GM18511 (cell line): ENCODE results near the gene FAM151B.
"Not testable (repeated sequence)": the region's sequence is repeated elsewhere in the genome, so short reads cannot be mapped to it uniquely, and the experiment has no call there.

Source experiments
- ATAC-seq: cut with Tn5 transposase; IDR thresholded peaks from one replicate; pipeline ENCODE4 v1.9.1; 2021; ENCODE audit warnings: mild to moderate bottlenecking, moderate library complexity; ENCODE audit not compliant: unreplicated experiment

FAM151B gene

DNA sequence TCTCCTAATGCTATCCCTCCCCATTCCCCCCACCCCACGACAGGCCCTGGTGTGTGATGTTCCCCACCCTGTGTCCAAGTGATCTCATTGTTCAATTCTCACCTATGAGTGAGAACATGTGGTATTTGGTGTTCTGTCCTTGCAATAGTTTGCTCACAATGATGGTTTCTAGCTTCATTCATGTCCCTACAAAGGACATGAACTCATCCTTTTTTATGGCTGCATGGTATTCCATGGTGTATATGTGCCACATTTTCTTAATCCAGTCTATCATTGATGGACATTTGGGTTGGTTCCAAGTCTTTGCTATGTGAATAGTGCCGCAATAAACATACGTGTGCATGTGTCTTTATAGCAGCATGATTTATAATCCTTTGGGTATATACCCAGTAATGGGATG, 92.4 kb downstream of the FAM151B start:
- ATAC-seq, result not testable (repeated sequence)

DNA sequence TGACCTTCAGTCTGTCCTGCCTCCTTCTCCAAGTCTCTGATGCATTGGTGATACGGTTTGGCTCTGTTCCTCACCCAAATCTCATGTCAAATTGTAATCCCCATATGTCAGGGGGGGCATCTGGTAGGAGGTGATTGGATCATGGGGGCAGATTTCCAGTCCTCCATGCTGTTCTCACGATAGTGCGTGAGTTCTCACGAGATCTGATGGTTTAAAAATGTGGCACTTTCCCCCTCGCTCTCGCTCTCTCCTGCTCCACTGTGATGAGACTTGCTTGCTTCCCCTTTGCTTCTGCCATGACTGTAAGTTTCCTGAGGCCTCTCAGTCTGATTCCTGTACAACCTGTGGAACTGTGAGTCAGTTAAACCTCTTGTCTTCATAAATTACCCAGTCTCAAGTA, 96.9 kb downstream of the FAM151B start:
- no peak for ATAC-seq

DNA sequence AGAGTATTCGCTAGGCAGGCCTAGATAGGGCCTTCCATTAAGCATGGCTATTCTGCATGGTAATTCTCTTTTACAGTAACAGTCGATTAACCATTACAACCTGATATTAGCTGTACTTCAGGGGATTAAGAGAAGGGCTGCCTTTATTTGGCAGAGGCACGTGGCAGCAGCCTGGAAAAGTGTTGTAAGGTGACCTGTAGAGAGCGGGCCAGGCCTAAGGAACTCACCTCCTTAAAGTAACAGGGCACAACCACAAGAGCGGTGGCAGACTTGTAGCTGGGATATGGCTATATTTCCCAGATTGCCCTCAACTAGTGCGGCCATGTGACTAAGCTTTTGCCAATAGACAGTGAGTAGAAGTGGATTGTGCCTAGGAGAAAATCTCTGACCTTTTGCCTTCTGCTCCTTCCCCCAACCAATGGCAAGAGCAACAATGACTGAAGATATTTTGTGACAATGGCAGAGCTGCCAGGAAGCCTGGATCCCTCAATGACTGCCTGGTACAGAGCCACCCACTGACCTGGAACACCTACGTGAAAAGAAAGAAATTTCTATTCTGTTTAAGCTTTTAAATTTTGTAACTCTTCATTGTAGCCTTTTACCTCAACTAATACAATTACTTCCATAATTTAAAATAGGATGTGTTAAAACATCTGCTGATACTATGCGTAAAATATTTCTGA, 101.1 kb downstream of the FAM151B start:
- no peak for ATAC-seq

DNA sequence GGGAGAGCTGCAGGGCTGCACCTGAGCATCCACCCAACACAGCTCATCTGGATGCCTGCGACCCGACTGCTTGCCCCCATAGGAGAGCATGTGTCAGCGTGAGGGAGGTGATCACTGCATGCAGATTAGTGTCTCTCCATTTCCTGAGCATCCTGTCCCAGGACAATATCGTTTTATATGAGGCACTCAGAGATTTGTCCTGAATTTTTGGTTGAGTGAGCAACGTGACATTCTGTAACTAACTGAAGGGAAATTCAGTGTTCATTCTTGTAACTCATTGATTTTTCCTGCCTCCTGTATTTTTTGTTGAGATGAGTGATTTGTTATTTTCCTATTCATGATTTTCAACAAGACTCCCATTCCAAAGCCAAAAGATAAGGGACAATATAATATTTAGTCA, 102.9 kb downstream of the FAM151B start:
- no peak for ATAC-seq

DNA sequence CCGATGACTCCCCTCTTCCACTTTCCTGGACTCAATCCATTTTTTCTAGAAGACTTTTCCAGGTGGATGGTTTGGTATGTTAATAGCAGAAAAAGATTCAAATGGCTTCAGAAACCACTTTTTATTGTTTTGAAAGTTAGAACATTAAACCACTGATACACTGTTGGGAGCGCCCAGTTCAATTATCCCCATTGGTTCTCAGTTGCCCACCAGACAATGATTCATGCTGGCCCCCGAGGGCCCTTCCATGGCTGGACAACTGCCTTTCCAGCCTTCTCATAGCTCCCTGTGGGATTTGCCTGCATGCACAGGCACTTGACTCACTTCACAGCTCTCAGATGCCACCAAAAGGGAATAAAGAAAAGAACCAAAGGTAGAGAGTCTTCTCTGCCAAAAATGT, 103.5 kb downstream of the FAM151B start:
- no peak for ATAC-seq

DNA sequence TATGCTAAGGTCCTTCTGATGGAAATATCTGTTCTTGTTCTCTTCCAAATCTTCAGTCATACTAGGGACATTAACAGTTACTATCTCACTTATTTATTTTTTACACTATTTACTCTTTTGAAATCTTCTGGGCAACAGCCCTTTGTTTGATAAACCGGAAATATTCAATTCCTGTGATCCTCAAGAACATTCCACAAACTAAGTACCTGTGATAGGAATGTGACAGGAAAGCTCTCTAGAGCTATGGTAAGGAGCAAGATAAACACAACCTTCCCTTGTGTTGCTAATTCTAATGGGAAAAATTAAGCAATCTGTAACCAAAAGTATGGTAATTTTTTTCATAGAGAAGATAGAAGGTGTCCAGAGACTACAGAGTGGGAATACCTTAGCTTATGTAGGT, 104.2 kb downstream of the FAM151B start:
- ATAC-seq, result no peak
